Activated T-helper 2 cell treated with anti-CD3 and anti-CD28 coated beads, Interferon-gamma antibody, Interleukin-2, Interleukin-4, amounts not matched to agents 10 μg/mL and 5 μg/mL and 100 μg/mL, durations not matched to agents 14 hours and 24 hours and 36 hours (primary cell): Measurements from ENCODE around the gene FPGS. TPM values are rescaled to one million over a fixed set of nuclear protein-coding genes. Genes with fewer than 3 reads are reported as not detected.

ENCODE experiments used
- DNase-seq: peaks from one replicate; pipeline ENCODE4 v3.0.0; 2021; ENCODE audit warnings: low spot score
- H3K27ac Mint-ChIP-seq: one replicate; pipeline ENCODE4 v1.8.0; 2021; ENCODE audit warnings: mixed read lengths
- H3K27me3 Mint-ChIP-seq: one replicate; pipeline ENCODE4 v1.8.0; 2021; ENCODE audit warnings: low read depth, mixed read lengths
- H3K36me3 Mint-ChIP-seq: one replicate; pipeline ENCODE4 v1.8.0; 2021; ENCODE audit warnings: low read depth, mixed read lengths
- H3K4me1 Mint-ChIP-seq: one replicate; pipeline ENCODE4 v1.8.0; 2021; ENCODE audit warnings: low read depth, mixed read lengths
- H3K4me3 Mint-ChIP-seq: one replicate; pipeline ENCODE4 v1.8.0; 2021; ENCODE audit warnings: low read depth, mild to moderate bottlenecking, moderate library complexity, mixed read lengths
- H3K9me3 Mint-ChIP-seq: one replicate; pipeline ENCODE4 v1.8.0; 2021; ENCODE audit warnings: mixed read lengths
- intact Hi-C: fragments of 100-400 bp; cut with micrococcal nuclease; formaldehyde crosslinking; loops from one replicate; pipeline ENCODE4 v1.15.1; 2023
- total RNA-seq: library from RNA; stranded (reverse); gene quantifications from 2 replicates; pipeline ENCODE4 v1.2.3, GENCODE V29; 2022

FPGS gene
- total RNA-seq, 1 donor from 2014 or later, result 116 TPM

DNA sequence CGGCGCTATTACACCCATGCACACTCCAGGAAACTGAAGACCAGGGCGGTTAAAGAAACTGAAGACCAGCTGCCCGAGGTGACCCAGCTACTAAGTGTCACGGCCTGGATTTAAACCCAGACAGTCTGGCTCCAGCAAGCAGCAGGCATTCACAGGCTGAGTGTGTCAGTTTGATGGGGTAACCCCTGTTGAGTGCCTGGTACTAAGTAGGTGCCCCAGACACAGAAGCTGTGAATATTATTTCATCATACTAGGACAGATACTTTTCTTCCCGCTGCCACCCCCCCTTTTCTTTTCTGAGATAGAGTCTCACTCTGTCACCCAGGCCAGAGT, 44.5 kb downstream of the FPGS start:
- H3K4me3 Mint-ChIP-seq, result no peak overlapping the region
- H3K9me3 Mint-ChIP-seq, result peaks cover 18% of the 10 kb centered on the region
- H3K4me1 Mint-ChIP-seq, result peaks cover 5% of the 10 kb centered on the region
- H3K27ac Mint-ChIP-seq, result no peak overlapping the region
- peaks cover 36% of the 10 kb centered on the region for H3K36me3 Mint-ChIP-seq
- H3K27me3 Mint-ChIP-seq, result no peaks in the 10 kb centered on the region
- intact Hi-C loops, result no loop called here
- no peak for DNase-seq

DNA sequence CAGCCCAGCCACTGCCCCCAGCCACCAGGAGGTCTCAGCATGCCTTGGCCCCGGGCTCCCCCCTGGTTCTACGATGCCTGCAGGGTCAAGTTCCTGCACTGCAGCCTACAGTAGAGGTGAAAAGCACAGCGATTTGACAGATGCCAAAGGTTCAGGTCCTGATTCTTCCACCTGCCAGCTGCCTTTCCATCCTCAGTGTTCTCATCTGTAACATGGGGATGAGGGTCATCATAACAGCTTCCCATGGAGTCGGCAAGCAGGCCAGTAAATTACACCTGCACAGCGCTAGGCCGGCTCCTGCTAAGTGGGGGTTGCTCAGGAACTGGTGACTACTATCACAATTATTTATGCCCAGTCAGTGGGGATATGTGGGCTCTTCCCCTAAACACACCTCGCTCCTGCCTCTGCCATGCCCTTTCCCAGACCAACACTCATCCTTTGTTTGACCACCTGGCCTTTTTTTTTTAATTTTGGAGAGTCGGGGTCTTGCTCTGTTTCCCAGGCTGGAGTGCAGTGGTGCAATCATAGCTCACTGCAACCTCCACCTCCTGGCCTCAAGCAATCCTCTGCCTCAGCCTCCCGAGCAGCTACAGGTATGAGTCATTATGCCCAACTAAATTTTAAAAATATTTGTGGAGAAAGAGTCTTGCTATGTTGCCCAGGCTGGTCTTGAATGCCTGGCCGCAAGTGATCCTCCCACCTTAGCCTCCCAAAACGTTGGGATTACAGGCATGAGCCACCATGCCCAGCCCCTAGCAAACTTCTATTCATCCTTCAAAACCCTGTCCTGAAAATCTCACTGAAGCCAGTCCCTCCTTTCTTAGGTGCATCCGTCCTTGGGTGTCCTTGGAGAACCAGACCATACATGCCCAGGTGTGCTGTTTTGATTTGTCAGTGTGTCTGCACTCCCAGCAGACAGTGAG, 45.4 kb downstream of the FPGS start:
- Mint-ChIP-seq H3K36me3 (peaks cover 42% of the 10 kb centered on the region), H3K27ac (no peak overlapping the region), H3K4me1 (peaks cover 12% of the 10 kb centered on the region), H3K9me3 (peaks cover 18% of the 10 kb centered on the region), H3K27me3 (no peaks in the 10 kb centered on the region), H3K4me3 (no peak overlapping the region)
- DNase-seq, result no peak
- intact Hi-C loops, result no loop called here

DNA sequence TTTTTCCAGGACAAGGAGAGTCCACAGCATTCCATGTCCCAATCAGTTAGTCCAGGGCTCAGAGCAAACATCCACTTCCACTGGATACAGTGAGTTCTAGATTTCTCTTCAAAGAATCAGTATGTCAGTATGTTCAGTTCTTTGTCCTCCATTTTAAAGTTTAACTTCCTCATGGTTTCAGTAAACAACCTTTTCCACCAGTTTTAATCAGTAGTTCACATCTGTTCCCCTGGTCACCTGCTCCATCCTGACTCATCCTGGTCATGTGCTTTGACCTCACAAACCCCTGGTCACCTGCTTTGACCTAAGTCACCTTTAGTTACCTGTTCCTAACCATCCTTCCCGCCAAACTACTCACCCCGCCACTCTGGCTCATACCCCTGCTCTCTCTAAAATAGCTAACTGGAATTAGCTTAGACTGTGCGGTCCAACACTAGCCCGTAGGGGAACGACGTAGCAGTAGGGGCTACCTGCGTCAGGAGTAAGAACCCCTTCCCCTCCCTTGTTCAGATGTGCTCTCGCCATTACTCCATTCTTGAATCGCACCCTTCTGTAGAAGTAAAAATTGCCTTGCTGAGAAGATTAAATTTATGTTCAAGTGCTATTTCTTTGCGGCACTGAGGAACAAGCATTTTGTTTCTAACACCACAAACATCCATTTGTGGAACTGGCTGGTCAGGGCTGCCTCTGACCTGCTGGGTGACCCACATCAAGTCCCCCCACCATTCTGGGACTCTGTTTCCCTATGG, 46.2 kb downstream of the FPGS start:
- Mint-ChIP-seq H3K27ac (no peak overlapping the region), H3K27me3 (no peaks in the 10 kb centered on the region), H3K4me3 (no peak overlapping the region), H3K36me3 (peaks cover 42% of the 10 kb centered on the region), H3K9me3 (peaks cover 18% of the 10 kb centered on the region), H3K4me1 (peaks cover 14% of the 10 kb centered on the region)
- no peak for DNase-seq
- intact Hi-C loops, result no loop called here

DNA sequence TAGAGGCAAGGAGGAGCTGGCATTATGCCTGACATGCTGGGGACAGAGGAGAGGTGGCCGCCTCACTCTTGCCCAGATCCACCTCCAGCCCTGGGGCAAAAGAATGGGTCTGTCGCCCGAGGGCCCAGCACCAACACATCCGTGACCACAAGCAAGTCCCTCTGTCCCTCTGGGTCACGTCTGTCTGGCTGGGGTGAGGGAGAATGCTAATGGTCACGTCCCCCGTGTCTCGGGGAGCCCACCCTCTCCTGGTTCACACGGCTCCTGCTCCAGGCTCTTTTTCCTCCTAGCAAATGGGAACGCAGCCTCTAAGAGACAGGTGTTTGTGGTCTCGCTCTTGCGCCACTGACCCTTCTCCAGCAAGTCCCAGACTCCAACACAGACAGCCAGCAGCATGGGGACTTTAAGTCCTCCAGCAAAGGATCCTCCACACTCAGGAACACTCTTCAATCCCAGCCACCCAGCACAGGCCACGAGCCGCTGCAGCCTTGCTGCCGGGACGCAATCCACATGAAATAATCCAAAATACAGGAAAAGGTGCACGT, 47.7 kb downstream of the FPGS start:
- intact Hi-C loops, result no loop called here
- Mint-ChIP-seq H3K4me3 (no peak overlapping the region), H3K4me1 (peaks cover 14% of the 10 kb centered on the region), H3K36me3 (peaks cover 42% of the 10 kb centered on the region), H3K27me3 (no peaks in the 10 kb centered on the region), H3K27ac (no peak overlapping the region), H3K9me3 (peaks cover 18% of the 10 kb centered on the region)
- no peak for DNase-seq

DNA sequence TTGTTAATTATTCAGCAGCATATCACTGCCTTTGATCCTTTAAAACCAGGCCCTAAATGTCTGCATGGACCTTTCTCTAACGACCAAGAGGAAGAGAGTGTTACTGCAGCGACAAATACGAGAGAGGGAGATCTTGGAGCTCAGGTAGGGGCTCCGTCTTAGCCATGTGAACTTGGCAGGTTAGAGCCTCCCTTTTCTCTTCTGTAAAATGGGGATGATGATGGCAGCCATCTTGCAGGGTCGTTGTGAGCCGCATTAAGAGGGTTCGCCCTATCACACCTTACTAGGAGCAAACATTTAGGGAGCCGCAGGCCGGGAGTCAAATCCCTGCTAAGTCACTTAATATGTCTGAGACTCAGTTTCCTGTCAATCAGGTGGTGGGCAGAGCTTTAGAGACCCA, 50.1 kb downstream of the FPGS start:
- H3K4me3 Mint-ChIP-seq, result peak overlapping the region; percentile 87
- H3K27ac Mint-ChIP-seq, result peak overlapping the region; percentile 17
- no peaks in the 10 kb centered on the region for H3K27me3 Mint-ChIP-seq
- peaks cover 18% of the 10 kb centered on the region for H3K9me3 Mint-ChIP-seq
- DNase-seq, result no peak
- H3K36me3 Mint-ChIP-seq, result peaks cover 42% of the 10 kb centered on the region
- intact Hi-C loops, result no loop called here
- peaks cover 14% of the 10 kb centered on the region for H3K4me1 Mint-ChIP-seq

DNA sequence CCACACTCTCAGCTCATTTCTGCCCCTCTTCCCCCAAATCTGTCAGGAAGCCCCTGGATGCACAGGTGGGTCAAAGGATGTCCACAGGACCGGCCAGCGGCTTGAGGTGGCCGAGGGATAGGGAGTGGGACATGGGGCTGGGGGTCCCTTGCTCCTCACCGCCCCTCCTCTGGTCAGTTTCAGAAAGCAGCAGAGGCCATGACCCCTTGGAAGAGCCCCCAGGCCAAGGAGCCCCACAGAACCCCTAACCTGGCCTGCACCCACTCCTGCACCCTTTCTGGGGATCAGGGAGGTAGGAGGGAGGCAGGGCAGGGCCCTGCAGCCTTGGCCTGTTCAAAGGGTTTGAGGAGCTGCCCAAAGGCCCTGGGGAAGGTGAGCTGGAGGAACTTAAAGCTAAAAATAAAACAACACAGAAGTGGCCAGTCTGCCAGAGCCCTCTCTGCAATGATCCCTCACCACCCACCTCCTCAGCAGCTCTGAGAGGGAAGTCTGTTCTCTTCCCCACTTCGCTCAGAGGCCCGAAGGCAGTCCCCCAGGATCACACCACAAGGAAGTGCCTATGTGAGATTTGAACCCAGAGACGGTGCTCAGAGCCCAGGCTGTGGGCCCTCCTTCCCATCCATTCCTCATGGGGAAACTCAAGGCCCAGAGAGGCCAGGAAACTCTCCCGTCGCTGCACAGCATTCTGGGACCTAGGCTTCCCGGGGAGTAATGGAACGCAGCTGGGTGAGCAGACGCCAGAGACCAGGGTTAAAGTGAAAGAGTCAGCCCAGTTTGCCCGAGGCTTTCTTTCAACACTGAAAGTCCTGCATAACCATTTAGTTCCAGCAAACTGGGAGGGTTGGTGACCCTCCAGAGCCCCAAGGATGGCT, 50.9 kb downstream of the FPGS start:
- H3K9me3 Mint-ChIP-seq, result peaks cover 16% of the 10 kb centered on the region
- H3K27me3 Mint-ChIP-seq, result no peaks in the 10 kb centered on the region
- peaks cover 40% of the 10 kb centered on the region for H3K36me3 Mint-ChIP-seq
- H3K27ac Mint-ChIP-seq, result peak overlapping the region; percentile 80
- peak overlapping the region; percentile 87 for H3K4me3 Mint-ChIP-seq
- no peak for DNase-seq
- peaks cover 14% of the 10 kb centered on the region for H3K4me1 Mint-ChIP-seq
- intact Hi-C loops, result no loop called here

DNA sequence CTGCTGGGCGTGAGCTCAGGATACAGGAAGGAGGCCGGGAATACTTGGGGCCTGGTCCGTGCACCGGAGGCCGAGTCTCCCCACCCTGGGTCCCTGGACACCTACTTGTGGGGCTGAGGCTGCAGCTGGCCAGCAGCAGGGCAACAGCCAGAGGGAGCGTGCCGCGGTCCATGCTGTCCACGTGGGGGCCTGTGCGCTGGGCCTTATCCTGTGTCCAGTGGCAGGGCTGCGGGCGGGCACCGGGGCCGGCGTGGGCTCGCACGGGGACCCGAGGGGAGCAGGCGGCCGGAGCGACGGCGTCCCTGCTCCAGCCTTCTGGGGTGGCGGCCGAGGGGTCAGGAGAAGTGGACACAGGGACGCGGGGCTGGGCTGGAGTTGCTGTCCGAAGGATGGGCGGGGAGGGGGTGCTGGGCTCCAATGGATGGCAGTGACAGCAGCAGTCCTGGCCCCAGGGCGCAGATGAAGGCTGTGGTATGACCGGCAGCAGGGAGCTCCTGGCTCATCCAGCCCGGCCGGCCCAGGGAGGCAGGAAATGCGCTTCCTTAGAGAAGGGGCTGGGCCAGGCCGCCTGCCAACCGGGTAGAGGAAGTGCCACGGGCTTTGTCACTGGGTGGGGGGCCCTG, 51.6 kb downstream of the FPGS start, which contains the start of gene ENG:
Gene ENG (minus strand): TSS at position 475 of the 623 bp plus-strand sequence. CDS start 303 bp downstream, at position 172.
- intact Hi-C loops, result no loop called here
- DNase-seq, result no peak
- H3K27ac Mint-ChIP-seq, result peak within 1 kb of the TSS; percentile 80

DNA sequence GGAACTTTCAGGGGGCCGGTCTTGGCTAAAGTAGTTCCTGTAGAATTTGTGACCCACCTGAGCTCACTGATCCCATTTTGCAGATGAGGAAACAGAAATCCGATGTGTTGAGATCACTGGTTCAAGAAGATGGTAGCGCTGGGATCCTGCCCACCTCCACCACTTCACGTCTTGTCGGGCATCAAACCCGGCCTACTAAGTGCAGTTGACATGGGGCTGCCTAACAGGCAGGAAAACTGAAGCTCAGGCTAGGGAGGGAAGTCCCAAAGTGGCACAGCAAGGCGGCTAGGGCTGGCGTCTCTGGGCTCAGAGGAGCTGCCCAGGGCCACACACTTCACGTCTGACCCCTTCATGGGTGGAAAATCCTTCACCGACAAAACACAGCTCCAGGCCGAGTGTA, 52.3 kb downstream of the FPGS start:
- intact Hi-C loops, result no loop called here
- H3K4me3 Mint-ChIP-seq, result peak overlapping the region; percentile 21
- no peaks in the 10 kb centered on the region for H3K27me3 Mint-ChIP-seq
- peaks cover 14% of the 10 kb centered on the region for H3K4me1 Mint-ChIP-seq
- H3K27ac Mint-ChIP-seq, result peak overlapping the region; percentile 42
- H3K36me3 Mint-ChIP-seq, result peaks cover 27% of the 10 kb centered on the region
- peaks cover 6% of the 10 kb centered on the region for H3K9me3 Mint-ChIP-seq
- no peak for DNase-seq

More for the DNA sequence above, 51.6 kb downstream of the FPGS start, which contains the start of gene ENG:
- Mint-ChIP-seq H3K9me3 (peaks cover 9% of the 10 kb centered on the region), H3K4me1 (peaks cover 14% of the 10 kb centered on the region), H3K27me3 (no peaks in the 10 kb centered on the region), H3K36me3 (peaks cover 32% of the 10 kb centered on the region), H3K4me3 (peak within 1 kb of the TSS; percentile 87)

DNA sequence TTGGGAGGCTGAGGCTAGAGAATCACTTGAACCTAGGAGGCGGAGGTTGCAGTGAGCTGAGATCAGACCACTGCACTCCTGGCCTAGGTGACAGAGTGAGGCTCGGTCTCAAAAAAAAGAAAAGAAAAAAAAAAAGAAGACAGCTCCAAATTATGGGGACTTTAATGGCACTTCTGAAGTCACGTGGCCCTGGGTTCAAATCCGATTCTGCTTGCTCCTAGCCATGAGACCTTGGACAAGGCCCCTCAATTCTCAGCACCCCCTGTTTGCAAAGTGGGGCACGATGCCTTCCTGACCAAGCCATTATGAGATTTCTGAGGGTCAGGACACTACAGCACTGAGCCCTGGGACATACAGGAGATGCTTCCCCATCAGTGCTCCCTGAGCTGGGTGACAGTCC, 52.8 kb downstream of the FPGS start:
- DNase-seq, result no peak
- H3K36me3 Mint-ChIP-seq, result peaks cover 22% of the 10 kb centered on the region
- peaks cover 14% of the 10 kb centered on the region for H3K4me1 Mint-ChIP-seq
- H3K27me3 Mint-ChIP-seq, result no peaks in the 10 kb centered on the region
- H3K27ac Mint-ChIP-seq, result peak overlapping the region; percentile 55
- H3K4me3 Mint-ChIP-seq, result peak overlapping the region; percentile 54
- H3K9me3 Mint-ChIP-seq, result peaks cover 3% of the 10 kb centered on the region
- intact Hi-C loops, result no loop called here

DNA sequence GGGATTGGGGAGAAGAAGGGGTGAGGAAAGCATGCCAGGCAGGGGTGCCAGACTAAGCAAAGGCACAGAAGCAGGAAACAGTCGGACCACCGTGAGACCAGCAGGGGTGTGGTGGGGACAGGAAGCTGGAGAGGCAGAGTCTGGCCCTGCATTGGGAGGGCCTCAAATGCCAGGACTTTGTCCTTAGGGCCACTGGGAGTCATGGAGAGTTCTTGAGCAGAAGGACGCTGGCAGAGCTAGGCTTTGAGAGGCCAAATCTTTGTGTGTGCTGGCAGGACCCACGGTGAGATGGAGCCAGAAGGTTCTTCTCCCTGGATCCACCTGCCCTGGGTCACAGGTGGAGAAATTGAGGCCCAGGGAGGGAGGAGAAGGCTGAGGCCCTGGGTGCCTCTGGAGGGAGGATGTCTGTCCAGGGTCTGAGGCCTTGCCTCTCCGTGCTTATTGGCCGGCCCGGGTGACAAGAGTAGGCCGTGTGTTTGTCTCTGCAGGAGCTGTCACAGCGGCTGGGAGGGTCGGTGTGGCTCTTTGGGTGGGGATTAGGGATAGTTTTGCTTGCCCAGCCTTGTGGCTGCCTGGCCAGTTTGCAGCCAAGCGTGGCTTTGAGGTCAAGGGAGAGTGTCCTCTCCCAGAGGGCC, 53.5 kb downstream of the FPGS start:
- peaks cover 14% of the 10 kb centered on the region for H3K4me1 Mint-ChIP-seq
- DNase-seq, result no peak
- H3K27ac Mint-ChIP-seq, result no peak overlapping the region
- intact Hi-C loops, result no loop called here
- H3K27me3 Mint-ChIP-seq, result no peaks in the 10 kb centered on the region
- no peaks in the 10 kb centered on the region for H3K9me3 Mint-ChIP-seq
- no peak overlapping the region for H3K4me3 Mint-ChIP-seq
- peaks cover 15% of the 10 kb centered on the region for H3K36me3 Mint-ChIP-seq

DNA sequence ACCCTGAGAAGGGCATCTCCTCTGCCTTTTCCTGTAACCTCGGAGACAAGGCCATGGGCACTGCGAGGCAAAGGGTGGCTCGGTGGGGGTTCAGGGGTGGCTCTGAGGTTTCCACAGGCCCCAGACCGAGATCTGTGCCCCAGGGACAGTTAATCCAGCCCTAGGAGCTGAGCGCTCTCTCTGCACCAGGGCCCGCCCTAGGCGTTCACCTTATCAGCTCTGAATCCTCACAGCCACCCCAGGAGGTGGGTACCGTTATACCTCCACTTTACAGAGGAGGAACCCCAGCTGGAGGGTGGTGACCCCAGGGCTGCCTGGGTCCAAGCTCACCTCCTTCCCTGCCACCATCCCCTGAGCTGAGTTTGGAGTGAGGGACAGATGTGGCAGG, 54.0 kb downstream of the FPGS start:
- H3K27me3 Mint-ChIP-seq, result no peaks in the 10 kb centered on the region
- H3K27ac Mint-ChIP-seq, result no peak overlapping the region
- H3K4me1 Mint-ChIP-seq, result peaks cover 15% of the 10 kb centered on the region
- no peaks in the 10 kb centered on the region for H3K9me3 Mint-ChIP-seq
- H3K4me3 Mint-ChIP-seq, result no peak overlapping the region
- no peak for DNase-seq
- intact Hi-C loops, result no loop called here
- peaks cover 10% of the 10 kb centered on the region for H3K36me3 Mint-ChIP-seq
